Muscle of back (tissue), 11 donors: ENCODE data around the gene CHD5. TPM values are rescaled to one million over a fixed set of nuclear protein-coding genes. Genes with fewer than 3 reads are reported as not detected.
A peak's percentile ranks its signal among the peaks of the same experiment; 100 is the strongest.

Source experiments
- DNase-seq, 3 donors: peaks; one replicate each; pipeline versions ENCODE4 v3.0.0 to v3.0.0-alpha.2; 2013
- polyA plus RNA-seq, 10 donors: library from polyadenylated mRNA; unstranded; fragments of 120-200 nt; gene quantifications; one replicate each; pipeline ENCODE4 v1.2.1, GENCODE V29; 2013; ENCODE audit not compliant: insufficient read length in 10 of 10

Gene CHD5
- polyA plus RNA-seq, 10 donors: 0.04 to 0.40 (median 0.21) TPM

DNA sequence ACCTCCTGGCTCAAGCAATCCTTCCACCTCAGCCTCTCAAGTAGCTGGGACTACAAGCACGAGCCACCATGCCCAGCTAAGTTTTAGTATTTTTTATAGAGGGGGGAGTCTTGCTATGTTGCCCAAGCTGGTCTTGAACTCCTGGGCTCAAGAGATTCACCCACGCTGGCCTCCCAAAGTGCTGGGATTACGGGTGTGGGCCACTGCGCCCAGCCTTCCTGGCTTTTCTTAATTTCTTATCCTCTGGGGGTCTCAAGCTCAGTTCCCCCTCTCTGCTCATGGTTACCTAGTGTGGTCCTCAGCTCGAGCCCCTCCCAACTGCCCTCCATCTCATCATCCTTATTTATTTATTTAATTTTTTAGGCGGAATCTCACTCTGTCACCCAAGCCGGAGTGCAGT is 22.1 kb upstream of the CHD5 start:
- no peak for DNase-seq

DNA sequence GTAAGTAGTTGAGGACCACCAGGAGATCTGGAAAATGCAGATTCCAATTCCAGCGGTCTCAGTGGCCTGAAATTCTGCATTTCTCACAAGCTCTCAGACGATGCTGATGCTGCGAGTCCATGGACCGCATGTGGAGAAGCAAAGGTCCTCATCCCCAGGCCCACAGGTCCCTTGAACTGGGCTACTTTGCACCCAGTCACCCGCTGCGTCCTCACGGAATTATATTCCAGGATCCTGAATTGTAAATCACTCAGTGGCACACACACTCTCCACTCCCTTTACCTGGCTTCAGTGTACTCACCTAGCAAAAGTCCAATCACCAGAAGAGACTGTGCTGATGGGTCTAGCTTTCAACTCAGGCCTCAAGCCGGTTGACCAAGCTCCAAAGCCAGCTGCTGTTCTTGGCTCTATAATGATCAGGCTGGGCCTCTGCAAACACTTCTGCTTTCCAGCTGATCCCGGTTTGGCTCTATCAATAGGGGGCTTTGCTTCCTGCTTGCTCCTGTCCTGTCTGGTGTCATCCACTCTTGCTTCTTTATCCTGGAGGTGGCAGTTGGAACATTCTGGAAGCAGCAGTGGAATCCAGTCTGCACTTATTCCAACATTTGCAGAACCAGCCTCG is 20.2 kb upstream of the CHD5 start:
- DNase-seq: peak in 1 of 3 donors; percentile 51

DNA sequence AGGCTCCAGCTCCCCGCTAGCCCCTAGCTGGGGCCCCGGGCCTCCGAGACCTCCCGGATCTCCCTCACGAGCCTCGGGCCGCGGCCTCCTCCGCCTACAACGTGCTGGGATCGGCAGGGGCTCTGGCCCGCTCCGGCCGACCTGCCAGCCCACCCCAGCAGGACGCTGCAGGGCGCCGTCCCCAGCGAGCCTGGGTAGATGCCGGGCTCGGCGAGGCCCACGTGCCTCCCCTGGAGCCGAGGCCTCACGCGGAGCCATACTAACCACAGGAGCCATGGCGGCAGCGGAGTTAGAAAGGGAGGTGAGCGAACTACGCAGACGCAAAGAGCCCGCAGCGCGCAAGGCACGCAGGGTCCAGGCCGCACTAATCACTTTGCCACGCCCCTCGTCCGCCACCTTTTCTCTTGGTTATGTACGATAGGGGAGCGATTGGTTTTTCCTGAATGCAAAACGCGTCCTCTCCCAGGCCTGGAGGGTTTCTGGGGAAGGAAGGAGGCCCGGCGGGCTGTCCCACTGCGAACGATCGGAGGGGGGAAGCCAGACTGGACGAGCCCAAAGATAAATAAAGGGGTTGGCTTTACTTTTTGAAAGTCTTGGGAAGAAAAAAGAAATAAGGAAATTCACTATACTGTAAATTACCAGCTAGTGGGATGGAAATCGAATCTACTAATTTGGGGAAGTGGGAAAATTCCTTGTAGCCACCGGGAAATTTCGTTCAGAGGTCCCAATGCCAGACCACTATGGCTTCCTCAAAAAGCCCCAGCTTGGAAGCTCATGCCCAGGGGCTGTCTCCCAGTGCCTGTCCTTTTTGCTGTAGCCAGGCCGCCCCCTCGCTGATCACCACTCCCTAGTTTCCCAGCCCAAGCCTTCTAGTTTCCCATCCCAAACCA is 19.4 kb upstream of the CHD5 start, which contains the start of gene RPL22:
TSS of gene RPL22 (minus strand) at position 298 of the 890 bp plus-strand sequence. CDS start at position 276, 22 bp downstream.
- DNase-seq: peak; percentile 99 to 100 (median 99)

DNA sequence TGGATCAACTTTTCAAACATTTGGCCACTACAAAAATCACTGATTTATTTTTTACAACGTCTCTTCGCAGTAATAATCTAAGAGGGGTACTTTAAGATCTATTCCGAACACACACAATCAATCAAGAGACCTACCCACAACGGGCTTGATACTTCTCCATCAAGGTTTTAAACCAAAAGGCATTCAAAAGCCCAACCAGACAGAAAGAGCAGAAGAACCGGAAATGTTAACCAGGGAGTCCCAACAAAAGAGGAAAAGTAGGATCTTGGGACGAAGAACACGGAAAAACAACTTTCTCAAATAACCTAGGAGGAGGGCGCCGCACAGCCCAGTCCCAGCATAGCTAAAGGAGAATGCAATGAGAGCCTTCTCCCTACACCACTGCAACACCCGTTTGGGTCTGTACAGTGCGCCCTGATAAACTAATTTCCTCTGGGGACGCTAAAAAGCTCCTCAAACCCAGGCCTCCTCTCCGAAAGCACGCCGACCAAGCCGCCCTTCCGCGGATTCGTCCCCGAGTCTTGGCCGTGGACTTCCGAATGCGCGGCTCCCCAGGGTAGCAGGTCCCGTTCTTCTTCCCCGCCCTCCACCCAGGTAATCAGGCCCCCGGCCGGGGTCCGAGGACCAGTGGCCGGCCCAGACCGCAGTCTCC is 18.7 kb upstream of the CHD5 start:
- no peak for DNase-seq

DNA sequence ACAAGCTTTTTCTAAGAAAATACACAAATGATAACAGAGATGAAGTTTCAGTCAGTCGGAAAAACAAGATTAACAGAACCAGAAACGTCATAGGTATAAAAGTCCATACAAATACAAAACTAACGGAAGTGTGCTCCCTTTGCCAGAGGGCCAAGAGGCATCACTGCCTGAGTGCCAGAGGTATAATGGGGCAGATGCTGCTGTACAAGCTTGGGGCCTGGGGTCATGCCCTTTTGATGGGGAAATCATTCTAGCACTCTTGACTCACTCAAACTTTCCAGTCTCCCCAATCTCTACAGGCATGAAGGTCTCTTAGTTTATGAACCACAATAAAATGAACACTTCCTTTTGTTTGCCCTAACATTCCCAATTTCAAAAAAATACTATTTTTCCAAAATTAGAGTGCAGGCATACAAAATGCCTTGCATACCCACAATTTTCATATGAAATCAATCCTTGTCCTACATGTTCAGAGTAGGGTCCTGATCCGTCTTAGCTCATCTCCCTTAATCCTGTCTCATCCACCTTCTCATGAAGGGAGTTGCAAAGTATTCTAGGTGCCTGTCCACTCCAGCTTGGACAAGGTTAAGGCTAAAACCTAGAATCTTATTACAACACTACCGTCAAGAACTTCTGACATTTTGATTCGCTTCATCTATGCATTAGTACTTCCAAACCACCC is 17.8 kb upstream of the CHD5 start:
- DNase-seq: no peak

DNA sequence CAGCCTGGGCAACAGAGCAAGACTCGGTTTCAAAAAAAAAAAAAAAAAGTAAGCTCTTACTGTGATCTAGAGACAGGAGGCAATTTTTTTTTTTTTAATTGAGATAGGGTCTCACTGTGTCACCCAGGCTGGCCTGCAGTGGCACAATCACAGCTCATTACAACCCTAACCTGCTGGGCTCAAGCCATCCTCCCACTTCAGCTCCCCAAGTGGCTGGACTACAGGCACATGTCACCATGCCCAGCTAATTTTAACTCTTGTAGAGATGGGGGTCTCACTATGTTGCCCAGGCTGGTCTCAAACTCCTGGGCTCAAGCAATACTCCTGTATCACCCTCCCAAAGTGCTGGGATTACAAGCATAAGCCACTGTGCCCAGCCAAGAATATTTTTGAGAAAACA is 11.8 kb upstream of the CHD5 start:
- DNase-seq: no peak

DNA sequence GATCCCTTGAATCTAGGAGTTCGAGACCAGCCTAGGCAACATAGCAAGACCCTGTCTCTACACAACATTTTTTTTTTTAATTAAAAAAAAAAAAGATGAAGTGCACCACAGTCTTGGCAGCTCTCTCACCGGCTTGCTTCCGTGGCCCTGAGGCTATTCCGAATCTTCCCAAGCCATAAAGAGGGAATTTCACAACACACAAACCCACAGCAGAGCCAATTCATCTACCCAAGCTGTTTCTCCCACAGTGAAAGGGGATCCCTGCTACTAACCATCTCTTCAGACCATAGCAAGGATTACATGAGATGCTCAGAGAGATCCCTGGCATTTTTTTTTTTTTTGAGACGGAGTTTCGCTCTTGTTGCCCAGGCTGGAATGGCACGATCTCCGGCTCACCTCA is 8.3 kb upstream of the CHD5 start:
- DNase-seq: no peak

DNA sequence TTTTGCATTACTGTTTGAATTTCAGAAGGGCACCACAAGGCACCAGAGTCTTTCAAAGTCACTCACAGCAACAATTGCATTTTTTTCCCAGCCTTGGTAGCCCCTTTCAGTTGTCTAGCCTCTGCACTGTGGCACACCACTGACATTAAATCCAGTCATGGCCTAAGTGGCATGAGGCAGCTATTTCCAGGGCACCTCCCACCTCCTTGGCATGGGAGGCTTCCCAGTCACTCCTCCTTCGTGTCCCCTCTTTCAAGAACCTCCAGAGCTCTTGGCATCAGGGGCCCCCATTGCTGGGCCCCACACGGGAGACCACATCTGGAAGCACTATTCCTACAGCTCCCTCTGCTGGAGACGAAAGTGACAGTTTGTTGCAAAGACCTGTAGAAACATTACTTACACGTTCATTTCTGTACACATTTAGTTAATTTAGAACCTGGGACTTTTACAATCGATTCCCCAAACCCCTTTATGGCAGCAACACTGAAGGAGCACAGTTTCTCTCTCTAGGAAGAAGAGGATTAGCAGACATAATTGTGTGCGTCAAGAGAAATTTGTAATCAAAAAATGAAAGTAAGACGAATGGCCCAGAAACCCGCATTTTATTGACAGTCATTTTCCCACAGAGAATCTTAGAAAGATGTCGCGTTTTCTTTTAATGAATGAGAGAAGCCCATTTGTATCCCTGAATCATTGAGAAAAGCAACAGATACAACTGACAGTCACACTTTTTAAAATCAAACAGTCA is 5.7 kb upstream of the CHD5 start:
- DNase-seq: peak in 1 of 3 donors; percentile 22

DNA sequence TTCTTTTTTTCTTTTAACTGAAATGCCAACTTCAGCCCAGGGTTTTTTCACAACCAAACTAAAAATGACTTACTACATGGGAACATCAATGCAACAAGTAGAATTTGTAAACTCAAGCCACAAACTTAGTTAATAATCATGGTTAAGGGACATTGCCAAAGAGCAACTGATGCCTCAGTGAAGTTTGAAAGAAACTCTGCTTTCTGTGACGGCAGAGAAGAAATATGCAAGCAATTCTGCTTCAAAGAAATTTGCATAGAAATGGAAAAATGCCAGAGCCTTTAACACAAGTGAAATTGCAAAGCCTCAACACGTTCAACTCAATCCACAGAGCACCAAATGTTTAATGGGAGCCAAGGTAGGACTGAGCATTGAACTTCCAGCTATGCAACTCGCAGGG is 5.0 kb upstream of the CHD5 start:
- peak in 1 of 3 donors; percentile 56 for DNase-seq

DNA sequence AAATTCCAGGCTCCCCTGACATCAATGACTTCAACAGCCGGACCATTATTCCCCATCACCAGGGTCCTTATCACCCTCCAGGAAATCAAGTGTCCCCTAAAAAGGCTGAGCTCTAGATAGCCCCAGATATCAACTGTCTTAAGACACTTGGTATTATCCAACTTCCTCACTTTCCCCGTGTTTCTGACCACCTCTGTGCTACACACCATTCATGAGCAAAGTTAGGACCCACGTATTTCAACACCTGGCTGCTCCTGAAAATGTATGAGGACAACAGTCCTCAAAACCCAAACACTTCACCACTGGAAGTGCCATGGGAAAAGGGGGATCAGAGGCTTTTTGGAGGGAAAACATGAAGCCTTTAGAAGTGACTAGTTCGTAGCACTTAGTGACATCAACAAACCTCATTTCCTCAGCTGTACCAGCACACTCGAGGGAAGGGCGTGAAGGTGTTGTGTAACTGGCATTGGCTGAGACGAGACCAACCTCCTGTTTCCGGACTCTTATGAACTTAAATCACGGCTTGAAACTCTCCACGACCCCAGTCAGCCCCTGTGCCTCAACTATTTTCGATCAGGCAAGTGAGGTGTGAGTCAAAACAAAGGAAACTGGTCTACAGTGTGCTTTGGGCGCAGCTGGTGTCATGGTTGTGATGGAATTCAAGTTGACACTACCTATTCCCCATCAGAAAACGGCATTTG is 4.1 kb upstream of the CHD5 start:
- no peak for DNase-seq

DNA sequence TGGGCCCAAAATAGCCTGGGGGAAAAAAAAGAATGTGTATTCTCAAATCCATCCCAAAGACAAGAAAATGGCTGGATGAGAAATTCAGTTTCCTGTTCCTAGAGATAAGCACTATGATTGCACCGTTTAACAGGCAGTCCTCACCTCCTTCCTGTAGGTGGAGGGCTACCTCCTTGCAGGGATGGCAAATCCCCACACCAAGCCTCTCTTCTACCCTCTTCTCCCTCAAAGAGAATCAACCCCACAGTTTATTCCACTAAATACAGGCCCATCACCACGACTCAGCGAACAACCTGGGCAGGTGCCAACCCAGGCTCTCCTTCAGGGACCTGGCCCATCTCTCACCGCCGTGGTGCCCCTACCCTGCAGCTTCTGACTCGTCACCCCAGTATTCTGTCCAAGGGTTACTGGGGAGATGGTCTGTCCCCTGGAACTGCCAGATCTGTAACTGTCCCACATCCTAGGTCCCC is 3.4 kb upstream of the CHD5 start:
- DNase-seq: no peak

DNA sequence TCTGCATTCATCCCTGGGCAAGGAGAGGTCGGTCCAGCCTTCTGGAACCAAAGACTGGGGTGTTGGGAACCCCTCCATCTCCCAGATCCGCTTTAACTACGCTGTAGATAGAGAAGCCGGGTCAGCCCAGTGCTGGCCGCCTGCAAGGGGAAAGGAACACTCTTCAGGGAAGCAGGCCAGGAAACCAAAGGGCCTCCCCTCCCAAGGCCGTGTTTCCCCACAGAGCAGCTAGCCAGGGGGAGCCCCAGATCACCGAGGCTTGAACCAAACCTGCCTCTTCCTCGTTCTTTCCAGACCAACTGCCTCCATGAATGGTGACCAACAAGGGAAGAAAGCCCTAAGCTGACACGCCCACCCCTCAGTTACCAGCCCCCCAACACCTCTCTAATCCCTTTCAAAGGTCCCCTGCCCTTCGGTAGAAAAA is 1.2 kb upstream of the CHD5 start:
- DNase-seq: peak in 1 of 3 donors; percentile 40

DNA sequence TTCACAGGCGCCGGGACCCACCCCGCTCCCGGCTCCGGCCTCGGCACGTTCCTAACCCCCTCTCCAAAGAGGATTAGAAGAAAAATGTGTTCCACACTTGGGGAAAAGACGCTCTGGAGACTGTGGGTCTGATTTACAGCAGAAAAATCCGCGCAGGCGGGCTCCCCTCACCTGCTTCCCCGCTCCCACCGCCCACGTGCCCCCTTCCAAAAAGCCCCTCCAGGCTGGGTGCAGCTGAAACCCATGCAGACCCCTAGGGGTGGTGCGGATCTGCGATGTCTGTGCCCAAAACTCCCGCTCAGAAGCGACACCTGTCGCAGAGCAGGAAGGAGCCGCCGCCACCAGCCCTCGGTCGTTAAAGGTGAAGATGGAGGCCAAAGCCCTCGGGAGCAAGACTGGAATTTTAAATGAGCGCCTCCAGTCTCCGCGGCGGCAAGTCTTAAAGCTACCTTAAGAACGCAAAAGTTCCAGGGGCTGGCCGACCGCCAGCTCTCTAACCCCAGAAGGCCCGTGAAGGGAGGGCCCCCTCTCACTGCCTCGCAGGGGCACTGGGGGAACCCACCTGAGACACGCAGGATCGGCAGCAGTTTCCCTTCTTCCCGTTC is 688 bp upstream of the CHD5 start:
- peak in 1 of 3 donors; percentile 23 for DNase-seq

DNA sequence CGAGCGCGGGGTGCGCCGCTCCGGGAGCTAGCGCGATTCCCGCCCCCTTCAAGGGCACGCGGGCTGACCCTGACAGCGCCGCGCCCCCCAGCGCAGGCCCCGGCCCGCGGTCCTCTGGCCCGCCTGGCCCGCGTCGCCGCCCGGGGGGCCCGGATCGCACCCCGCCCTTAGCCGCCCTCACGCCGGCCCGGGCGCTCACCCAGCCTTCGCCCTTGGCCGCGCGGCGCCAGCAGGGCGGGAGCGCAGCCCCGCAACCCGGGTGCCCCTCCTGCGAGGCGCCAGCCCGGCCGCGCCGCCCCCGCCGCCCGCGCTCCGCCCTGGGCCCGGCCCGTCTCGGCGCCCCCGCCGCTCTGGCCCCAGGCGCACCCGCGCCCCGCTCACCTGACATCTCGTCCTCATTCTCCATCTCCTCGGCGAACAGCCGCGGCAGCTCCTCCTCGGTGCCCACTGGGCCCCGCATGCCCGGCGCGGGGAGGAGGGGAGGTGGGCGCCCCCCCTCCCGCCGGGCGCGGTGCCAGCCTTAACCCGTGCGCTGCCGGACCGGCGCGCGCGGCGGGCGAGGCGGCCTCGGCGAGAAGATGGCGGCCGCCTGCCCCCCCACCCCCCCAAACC is 451 bp downstream of the CHD5 start:
- DNase-seq: no peak

DNA sequence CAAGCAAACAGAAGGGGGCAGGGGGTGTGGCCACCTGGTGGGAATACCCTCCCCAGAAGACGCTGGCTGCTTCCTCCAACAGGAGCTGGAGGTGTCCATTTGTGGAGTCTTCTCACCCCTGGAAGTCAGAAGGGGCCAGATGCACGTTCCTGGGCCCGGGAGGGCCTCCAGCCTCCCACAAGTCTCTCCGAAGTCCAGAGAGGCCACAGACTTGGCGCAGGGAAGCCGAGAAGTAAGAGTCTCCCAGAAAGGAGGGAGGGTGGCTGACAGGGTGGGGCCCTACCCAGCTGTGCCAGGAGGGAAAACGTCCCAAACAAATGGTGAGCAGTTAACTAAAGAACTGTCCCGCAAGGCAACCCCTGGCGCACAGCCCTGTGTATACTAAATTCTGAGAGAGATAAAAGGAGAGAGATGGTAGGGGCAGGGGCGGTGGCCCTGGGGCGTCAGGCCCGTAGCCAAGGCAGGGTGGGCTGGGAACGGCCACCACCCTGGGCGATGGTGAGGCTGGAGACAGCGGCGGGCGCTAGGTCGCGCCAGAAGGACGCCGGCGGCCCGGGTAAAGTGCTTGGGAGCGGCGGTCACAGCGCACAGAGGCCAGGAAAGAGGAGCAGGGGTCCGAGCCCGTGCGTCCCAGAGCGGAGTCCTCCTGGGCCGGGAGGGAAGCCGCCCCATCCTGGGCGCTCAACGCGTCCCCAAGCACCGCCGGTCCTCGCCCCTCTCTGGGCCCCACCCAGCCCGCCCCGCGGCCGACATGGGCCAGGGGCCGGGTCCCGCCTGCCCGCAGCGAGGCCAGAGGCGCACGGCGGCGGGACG is 1.2 kb downstream of the CHD5 start:
- DNase-seq: no peak

DNA sequence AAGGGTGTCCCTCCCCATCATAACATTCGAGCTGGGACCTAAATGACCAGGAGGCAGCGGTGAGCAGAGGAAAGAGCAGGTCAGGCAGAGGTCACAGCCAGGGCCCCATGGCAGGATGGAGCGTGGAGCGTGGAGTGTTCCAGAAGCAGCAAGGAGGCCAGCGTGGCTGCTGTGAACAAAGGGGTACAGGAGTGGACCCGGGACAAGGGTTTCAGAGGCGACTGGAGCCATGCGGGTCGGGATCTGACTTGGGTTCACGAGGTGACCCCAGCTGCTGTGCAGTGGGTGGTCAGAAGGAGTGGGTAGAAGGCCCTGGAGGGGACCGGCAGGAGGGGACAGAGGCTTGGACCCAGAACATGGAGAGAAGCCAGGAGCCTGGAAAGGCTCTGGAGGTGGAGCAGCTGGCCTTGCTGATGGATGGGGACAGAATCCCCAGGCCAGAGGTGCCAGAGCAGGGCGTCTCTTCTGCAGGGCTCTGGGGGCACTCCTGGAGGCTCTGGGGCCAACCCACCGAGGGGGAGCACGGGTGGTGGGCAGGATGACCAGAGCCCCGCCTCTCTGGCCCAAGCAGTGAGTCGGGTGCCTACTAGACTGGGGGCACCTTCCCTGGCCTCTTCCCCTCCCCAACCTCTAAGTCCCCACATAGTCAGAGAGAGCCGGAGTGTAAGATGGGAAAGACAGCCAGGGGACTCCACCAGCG is 2.3 kb downstream of the CHD5 start:
- DNase-seq: no peak

DNA sequence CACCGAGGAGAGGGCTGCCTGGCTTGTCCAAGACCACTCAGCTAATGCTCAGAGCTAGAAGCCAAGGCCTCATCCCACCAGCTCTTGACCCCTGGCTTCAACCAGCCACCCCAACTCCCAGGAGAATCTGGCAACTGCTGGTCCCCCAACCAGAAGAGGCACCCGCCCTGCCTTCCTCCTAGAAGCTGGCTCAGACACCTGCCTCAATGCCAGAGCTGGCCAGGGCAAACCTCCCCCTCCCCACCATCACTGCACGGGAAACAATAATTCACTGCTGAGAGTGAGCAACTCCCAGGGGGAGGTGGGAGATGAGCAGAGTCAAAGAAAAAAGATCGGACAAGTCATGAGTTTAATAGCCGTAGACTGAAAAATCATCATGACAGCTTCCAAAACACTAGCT is 3.3 kb downstream of the CHD5 start:
- no peak for DNase-seq

DNA sequence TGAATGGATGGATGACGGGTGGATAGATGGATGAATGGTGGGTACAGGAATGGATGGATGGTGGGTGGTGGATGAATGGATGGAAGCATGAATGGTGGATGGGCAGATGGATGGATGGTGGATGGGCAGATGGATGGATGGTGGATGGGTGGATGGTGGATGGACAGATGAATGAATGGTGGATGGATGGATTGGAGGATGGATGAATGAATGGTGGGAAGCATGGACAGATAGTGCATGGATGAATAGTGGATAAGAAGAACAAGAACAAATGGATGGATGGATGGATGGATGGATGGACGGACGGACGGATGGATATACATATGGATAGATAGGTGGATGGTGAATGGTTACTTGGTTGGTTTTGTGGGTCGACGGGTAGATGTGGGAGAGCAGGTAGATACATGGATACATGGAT is 4.7 kb downstream of the CHD5 start:
- no peak for DNase-seq
